HuH-7.5 (cell line): Measurements from ENCODE around the gene NBPF1.
"Not testable (repeated sequence)": the region's sequence is repeated elsewhere in the genome, so short reads cannot be mapped to it uniquely, and the experiment has no call there.

Source experiments
- DNase-seq: peaks from one replicate; pipeline ENCODE4 v3.0.0; 2011; ENCODE audit warnings: low spot score

The NBPF1 gene

GRCh38 chr1:16641159-16641975 is 28.0 kb upstream of the NBPF1 start:
- DNase-seq, result not testable (repeated sequence)

DNA sequence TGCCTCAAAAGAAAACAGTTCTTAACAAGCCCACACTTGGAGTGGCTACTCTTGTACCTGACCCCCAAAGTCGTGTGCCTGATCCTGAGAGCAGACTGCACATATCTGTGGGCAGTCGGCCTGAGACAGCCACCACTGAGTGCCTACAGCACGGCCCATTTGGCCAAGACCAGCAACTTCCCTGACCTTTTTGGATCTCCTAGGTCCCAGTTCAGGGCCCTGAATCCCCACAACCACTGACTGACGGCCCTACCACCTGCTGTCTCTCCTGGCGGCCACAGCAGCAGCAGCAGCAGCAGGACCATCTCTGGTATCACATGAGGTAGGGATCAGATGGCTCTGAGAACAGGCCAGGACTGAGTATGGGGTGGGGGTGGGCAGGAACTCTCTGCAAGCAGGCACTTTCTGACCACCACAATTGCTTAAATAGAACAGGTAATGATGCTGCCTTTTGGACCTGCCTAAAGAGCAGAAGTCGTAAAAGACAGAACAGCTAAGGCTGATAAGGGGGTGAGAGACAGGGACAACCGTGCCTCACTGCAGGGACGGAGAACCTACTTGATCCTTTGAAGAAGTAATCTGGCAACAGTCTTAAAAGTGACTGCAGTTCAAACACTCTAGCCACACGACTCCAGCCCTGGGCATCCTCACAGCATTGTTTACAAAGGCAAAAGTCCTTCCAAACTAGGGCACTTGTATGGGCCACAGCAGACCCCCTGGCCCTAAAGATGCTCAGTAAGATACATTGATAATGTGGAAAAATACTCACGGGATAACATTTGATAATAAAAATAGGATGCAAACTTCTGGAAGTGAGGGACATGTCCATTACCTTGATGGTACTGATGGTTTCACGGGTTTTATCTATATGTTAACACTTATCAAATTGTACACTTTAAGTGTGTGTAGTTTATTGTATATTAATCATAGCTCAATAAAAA is 26.0 kb upstream of the NBPF1 start:
- DNase-seq, result not testable (repeated sequence)

DNA sequence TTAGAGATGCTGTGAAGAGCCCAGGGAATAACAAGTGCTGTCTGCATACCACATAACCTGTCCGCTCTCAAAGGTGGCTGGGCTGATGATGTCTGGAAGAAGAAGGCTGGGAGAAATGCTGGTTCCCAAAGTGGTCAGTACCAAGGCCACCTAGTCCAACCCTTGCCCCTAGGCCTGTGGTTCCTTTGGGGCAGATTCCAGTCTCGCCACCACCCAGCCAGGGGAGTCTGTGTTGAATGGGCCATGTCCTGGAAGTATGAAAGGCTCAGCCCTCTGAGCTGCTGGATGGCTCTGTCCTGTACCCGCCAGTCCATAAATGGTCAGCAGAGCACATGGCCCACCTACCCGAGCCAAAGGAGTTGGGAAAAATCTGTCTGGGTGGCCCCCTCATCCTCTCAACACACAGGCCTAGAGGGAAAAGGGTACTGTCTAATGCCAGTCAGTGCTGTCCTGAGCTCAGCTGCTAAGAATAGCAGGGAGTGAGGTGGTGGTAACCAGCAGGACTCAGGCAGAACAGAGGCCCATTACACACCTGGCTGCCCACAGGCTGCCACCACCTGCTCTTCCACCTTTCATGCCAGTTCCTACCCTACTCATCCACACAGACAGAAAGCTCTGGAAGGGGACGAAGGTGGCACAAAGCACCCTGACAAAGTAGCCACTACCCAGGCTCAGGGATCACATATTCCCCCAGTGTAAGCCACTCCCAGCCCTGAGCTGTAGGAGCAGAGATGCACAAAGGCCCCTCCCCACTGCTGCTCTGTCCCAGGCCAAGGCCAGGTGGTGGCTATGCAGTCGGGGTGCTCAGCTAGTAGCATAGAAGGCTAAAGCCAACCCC is 24.8 kb upstream of the NBPF1 start:
- not testable (repeated sequence) for DNase-seq

DNA sequence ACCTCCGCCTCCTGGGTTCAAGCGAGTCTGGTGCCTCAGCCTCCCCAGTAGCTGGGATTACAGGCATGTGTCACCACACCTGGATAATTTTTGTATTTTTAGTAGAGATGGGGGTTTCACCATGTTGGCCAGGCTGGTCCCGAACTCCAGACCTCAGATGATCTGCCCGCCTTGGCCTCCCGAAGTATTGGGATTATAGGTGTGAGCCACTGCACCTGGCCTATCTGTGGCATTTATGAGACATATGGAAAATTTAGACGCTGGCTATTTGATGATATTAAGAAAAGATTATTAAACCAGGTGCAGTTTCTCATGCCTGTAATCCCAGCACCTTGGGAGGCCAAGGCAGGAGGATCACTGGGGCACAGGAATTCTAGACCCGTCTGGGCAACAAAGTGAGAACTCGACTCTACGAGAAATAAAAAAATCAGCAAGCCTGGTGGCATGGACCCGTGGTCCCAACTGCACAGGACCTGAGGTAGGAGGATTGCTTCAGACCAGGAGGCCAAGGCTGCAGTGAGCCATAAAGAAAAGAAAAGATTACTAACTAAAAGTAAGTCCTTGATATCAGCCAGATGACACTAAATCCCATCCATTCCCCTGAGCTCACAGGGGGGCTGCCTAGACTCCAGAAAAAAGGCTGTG is 23.3 kb upstream of the NBPF1 start:
- not testable (repeated sequence) for DNase-seq

DNA sequence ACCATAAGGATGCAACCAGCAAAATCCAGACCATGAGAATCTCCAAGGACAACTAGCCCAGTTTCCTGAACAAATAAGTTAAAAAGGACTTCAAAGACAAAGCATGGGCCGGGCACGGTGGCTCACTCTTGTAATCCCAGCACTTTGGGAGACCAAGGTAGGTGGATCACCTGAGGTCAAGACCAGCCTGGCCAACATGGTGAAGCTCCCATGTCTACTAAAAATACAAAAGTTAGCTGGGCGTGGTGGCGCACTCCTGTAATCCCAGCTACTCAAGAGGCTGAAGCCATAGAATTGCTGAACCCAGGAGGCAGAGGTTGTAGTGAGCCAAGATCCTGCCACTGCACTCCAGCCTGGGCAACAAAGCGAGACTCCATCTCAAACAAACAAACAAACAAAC is 22.6 kb upstream of the NBPF1 start:
- DNase-seq, result not testable (repeated sequence)

- not testable (repeated sequence) for DNase-seq
These were observed 20.3 kb upstream of the NBPF1 start for GRCh38 chr1:16633540-16634282.

GRCh38 chr1:16632044-16632850 is 18.9 kb upstream of the NBPF1 start:
- DNase-seq, result not testable (repeated sequence)

DNA sequence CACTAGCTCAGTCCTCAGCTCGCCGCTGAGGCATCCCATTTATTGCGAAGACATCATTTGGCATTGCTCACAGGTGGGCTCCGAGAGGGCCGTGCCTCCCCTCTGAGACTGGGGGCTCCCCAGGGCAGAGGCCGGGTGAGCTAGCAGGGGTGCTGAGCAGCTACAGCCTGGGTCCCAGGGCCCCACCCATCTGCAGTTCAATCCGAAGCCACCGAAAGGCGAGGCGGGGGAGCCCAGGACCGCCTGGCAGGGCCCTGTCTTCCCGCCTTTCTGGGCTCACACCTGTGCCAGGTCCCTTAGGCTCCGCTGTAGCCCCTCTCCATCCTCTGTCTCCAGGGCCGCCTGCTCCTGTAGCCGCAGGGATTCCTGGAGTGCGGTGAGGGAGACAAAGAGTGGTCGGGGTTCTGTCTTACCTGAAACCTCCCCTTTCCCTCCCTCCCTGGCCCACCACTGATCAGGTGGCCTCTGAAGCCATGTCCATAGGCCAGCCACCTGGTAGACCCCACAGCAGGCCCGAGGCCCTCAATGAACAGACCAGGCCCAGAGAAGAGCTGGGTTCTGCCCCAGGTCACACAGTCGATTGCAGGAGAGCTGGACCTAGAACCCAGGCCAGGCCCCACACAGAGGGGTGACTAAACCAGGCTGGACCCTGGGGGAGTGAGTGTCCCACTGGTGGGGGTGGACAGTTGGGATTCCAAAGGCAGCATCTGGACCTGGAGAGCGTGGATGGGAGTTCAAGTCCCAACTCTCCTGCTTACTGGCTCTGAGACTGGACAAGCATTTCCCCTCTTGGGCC is 18.1 kb upstream of the NBPF1 start:
- no peak for DNase-seq

DNA sequence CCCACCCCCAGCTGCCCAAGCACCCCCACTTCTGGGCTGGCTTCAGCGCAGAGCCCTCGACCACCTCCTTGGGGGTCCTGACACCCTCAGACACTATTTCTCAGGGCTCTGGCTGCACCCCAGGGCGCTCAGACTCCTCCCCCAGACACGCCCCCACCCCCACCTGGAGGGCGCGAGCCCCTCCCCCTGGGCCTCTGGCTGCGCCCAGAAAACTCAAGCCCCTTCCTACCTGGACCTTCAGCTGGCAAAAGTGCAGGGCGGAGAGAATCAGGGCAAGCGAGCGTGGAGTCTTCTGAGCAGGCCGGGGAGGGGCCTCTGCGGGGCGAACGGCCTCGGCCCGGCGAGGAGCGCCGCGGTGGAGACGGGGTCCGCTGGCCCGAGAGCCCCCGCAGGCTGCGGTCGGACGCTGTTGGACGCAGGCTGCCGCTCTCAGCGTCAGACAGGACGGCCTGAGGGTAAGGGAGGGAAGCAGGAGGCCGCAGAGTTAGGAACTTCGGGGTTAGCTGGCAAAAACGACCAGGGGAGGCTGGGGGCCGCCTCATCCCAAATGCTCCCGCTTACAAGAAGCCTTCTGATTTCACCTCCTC is 17.4 kb upstream of the NBPF1 start:
- no peak for DNase-seq

- DNase-seq, result not testable (repeated sequence)
These were observed 16.7 kb upstream of the NBPF1 start for GRCh38 chr1:16629916-16630530.

DNA sequence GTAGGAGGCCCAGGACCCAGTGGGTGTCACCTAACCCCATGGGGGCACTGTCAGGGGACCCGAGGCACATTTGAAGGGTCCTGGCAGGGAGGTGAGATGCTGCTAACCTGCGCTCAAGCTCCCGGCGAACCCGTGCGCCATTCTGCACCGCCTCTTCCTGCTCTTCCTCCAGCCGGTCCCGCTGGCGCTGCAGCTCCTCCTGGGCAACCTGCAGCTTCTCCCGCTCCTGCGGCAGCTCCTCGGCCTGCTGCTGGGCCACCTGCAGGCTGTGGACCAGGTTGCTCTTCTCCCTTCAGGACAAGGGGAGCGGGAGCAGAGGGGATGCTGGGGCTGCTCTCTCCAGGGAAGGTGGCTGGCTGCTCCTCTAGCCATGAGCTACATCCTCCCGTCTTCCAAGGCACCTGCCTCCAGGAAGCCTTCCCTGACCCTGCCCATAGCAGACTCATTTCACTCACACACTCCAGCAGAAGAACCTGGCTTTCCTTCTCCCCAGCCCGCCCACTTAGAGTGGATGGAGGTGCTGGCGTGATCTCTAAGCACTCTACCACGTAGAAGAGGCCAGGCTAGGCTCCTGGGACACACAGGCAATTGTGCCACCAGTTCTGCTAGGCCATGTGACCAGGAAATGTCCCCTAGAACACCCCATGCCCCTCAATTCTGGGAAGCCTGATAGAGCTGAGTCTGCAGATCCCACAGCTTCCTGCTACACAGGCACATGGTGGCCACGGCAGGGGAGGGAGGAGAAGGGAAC is 15.2 kb upstream of the NBPF1 start:
- no peak for DNase-seq

DNA sequence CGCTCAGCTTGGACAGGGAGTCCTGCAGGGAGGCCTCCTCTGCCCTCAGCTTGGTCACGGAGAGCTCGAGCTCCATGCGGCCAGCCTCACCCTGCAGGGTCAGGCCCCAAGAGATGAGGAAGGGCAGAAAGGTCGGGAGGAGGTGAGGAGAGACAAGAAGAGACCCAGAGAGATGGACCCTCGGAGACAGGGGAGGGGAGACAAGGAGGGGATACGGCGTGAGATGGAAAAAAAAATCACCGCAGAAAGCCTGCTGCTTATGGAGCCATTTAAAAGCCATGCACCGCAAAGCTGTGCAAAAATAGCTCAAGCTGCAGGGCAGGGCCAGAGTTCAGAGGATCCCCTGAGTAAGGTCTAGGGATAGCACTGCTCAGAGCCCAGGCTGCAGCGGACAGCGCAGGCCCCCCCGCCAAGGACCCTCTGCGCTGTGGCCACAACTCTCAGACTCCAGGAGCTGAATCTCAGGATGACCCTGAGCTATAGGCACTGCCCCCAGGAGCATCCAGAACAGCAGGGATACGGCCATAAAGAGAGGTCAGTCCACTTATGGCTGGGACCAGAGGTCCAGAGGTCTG is 13.1 kb upstream of the NBPF1 start:
- DNase-seq, result not testable (repeated sequence)

GRCh38 chr1:16625497-16626408 is 12.4 kb upstream of the NBPF1 start:
- DNase-seq, result no peak

DNA sequence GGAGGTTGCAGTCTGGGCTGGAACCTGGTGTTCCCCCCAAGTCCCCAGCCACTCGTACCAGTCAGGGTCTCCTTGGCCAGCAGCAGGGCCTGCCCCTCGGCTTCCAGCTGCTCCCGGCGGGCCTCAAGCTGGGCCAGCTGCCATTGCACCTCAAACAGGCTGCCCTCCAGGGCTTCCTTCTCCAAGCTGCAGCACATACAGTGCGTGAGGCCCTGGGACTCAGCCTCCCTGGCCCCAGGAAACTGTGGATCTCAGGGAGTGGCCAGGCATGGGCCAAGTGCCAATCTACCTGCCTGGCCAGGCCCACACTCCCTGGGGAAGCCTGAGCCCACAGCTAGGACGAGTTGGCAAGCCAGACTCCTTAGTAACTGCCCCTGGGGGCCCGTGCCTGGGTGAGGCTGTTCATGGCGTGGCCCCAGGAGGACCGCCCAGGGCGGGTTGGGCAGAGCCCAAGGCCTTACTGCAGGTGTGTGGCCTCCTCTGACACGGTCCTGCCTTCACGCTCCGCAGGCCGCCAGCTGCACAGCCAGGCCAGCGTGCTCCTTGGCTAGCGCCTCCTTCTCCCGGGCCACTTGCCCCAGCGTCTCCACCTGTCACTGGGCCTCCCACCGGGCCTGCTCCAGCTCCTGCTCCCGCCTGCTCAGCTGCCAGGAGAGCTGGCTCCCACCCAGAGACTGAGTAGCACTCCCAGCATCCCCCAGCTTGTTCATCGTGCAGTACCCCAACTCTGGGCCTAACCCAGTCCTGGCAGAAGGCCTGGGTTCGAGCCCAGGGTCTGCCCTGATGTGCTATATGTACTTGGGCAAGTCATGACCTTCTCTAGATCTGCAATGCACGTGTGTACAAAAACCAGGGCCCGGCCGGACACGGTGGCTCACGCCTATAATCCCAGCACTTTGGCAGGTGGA is 10.7 kb upstream of the NBPF1 start:
- DNase-seq, result not testable (repeated sequence)

DNA sequence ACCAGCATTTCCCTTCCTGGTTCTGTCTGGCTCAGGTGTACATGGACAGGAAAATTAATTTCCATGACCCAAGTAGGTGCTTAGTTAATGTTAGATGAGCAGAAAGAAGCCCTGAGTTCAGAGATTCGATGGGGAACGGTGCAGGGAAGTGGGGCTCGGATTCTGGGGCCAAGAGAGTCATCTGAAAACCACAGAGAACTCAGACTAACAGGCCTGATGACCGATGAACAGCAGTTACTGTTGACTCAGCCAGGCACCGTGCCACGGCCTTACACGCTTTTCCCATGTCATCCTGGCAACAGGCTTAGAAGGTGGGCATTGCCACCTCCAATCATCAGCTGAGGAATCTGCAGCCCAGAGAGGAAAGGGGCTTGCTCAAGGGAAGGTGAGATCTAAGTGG is 10.0 kb upstream of the NBPF1 start:
- not testable (repeated sequence) for DNase-seq
